Activated CD4-positive, alpha-beta memory T cell treated with anti-CD3 and anti-CD28 coated beads for 36 hours (primary cell): ENCODE measurements around the gene FBXW5. TPM values are rescaled to one million over a fixed set of nuclear protein-coding genes. Genes with fewer than 3 reads are reported as not detected.

Experiments used
- CTCF ChIA-PET: fragments of 350-600 bp; sonication (Branson Sonifier 250); formaldehyde crosslinking; loops from one replicate; lab custom pipeline; 2021; ENCODE audit warnings: antibody characterized with exemption, inconsistent platforms; lab: Charles Lee
- POLR2A ChIA-PET: fragments of 350-600 bp; sonication (Branson Sonifier 250); formaldehyde crosslinking; loops from one replicate; lab custom pipeline; 2021; ENCODE audit warnings: antibody characterized with exemption; lab: Charles Lee
- DNase-seq: peaks from one replicate; pipeline ENCODE4 v3.0.0-alpha.2; 2020
- H3K27ac Mint-ChIP-seq: one replicate; pipeline ENCODE4 v1.8.0; 2021; ENCODE audit warnings: mixed read lengths
- H3K27me3 Mint-ChIP-seq: one replicate; pipeline ENCODE4 v1.8.0; 2021; ENCODE audit warnings: mixed read lengths
- H3K36me3 Mint-ChIP-seq: one replicate; pipeline ENCODE4 v1.8.0; 2021; ENCODE audit warnings: mixed read lengths
- H3K4me1 Mint-ChIP-seq: one replicate; pipeline ENCODE4 v1.8.0; 2021; ENCODE audit warnings: low read depth, mixed read lengths
- H3K4me3 Mint-ChIP-seq: one replicate; pipeline ENCODE4 v1.8.0; 2021; ENCODE audit warnings: mild to moderate bottlenecking, mixed read lengths
- H3K9me3 Mint-ChIP-seq: one replicate; pipeline ENCODE4 v1.8.0; 2021; ENCODE audit warnings: mixed read lengths
- intact Hi-C: fragments of 100-400 bp; cut with micrococcal nuclease; formaldehyde crosslinking; loops from one replicate; pipeline ENCODE4 v1.15.1; 2023
- total RNA-seq, 2 experiments: library from RNA; stranded (reverse); gene quantifications; one replicate each; pipeline ENCODE4 v1.2.3, GENCODE V29; 2021

Gene FBXW5
- total RNA-seq, 2 experiments from 2014 or later, result 66.8 to 69.4 TPM

- peak; percentile 98 for DNase-seq
- intact Hi-C loops, result loop anchor here (2.0 to 10.0 kb wide), 3 partner anchors 42 to 159 kb away; partner anchors contain the start of genes FUT7, PAXX and TMEM141
- Mint-ChIP-seq H3K4me1 (peaks cover under 1% of the 10 kb centered on the region), H3K27ac (peak overlapping the region; percentile 76), H3K9me3 (no peaks in the 10 kb centered on the region), H3K36me3 (no peaks in the 10 kb centered on the region), H3K4me3 (peak overlapping the region; percentile 78), H3K27me3 (no peaks in the 10 kb centered on the region)
- ChIA-PET CTCF (interaction anchor here (1.0 to 2.8 kb wide), 3 partner anchors 79 to 107 kb away, joined by 3 to 10 read pairs (median 7); partner anchors contain the start of gene AJM1), POLR2A (interaction anchor here (0.5 to 1.0 kb wide), 2 partner anchors 10 to 68 kb away, joined by 3 read pairs; no protein-coding TSS in a partner anchor)
Measured at GRCh38 chr9:136949817-136950655, 5.5 kb upstream of the FBXW5 start.

GRCh38 chr9:136949239-136949816 lies 4.8 kb upstream of the FBXW5 start:
- POLR2A ChIA-PET, result interaction anchor here (0.5 to 1.0 kb wide), 2 partner anchors 11 to 68 kb away, joined by 3 read pairs; no protein-coding TSS in a partner anchor

GRCh38 chr9:136947955-136948510 lies 3.5 kb upstream of the FBXW5 start:
- DNase-seq, result peak; percentile 42
- ChIA-PET CTCF (interaction anchor here (0.6 to 2.8 kb wide), 16 partner anchors 17 to 140 kb away, joined by 3 to 49 read pairs (median 4); partner anchors contain the start of genes ABCA2, AJM1, CLIC3 and NPDC1), POLR2A (no interaction called here)
- Mint-ChIP-seq H3K27ac (no peak overlapping the region), H3K4me1 (peaks cover 7% of the 10 kb centered on the region), H3K27me3 (no peaks in the 10 kb centered on the region), H3K36me3 (no peaks in the 10 kb centered on the region), H3K4me3 (peak overlapping the region; percentile 77), H3K9me3 (no peaks in the 10 kb centered on the region)
- intact Hi-C loops, result loop anchor here (2.0 to 10.0 kb wide), 3 partner anchors 44 to 157 kb away; partner anchors contain the start of genes FUT7, PAXX and TMEM141

More at GRCh38 chr9:136949239-136949816, 4.8 kb upstream of the FBXW5 start:
- H3K27me3 Mint-ChIP-seq, result no peaks in the 10 kb centered on the region
- peak overlapping the region; percentile 76 for H3K27ac Mint-ChIP-seq
- H3K4me1 Mint-ChIP-seq, result peaks cover 4% of the 10 kb centered on the region
- DNase-seq, result no peak
- no peaks in the 10 kb centered on the region for H3K36me3 Mint-ChIP-seq
- CTCF ChIA-PET, result interaction anchor here (1.0 to 2.8 kb wide), 5 partner anchors 26 to 107 kb away, joined by 3 to 13 read pairs (median 8); partner anchors contain the start of genes AJM1 and NPDC1
- peak overlapping the region; percentile 77 for H3K4me3 Mint-ChIP-seq
- H3K9me3 Mint-ChIP-seq, result no peaks in the 10 kb centered on the region
- intact Hi-C loops, result loop anchor here (2.0 to 10.0 kb wide), 3 partner anchors 43 to 159 kb away; partner anchors contain the start of genes FUT7, PAXX and TMEM141

- no peaks in the 10 kb centered on the region for H3K27me3 Mint-ChIP-seq
- H3K4me1 Mint-ChIP-seq, result peaks cover 12% of the 10 kb centered on the region
- H3K27ac Mint-ChIP-seq, result no peak overlapping the region
- no peak overlapping the region for H3K4me3 Mint-ChIP-seq
- peaks cover 5% of the 10 kb centered on the region for H3K36me3 Mint-ChIP-seq
- intact Hi-C loops, result loop anchor here (5.0 to 10.0 kb wide), 2 partner anchors 45 to 88 kb away; partner anchors contain the start of genes FUT7 and PAXX
- no peak for DNase-seq
- CTCF ChIA-PET, result interaction anchor here (0.8 to 2.8 kb wide), 14 partner anchors 16 to 139 kb away, joined by 3 to 49 read pairs (median 4); partner anchors contain the start of genes ABCA2, AJM1, NPDC1 and PAXX
- no peaks in the 10 kb centered on the region for H3K9me3 Mint-ChIP-seq
- POLR2A ChIA-PET, result no interaction called here
Measured at GRCh38 chr9:136947028-136947891, 2.7 kb upstream of the FBXW5 start.

GRCh38 chr9:136946228-136947027 lies 1.9 kb upstream of the FBXW5 start:
- POLR2A ChIA-PET, result no interaction called here
- DNase-seq, result no peak
- Mint-ChIP-seq H3K9me3 (no peaks in the 10 kb centered on the region), H3K27ac (no peak overlapping the region), H3K4me3 (no peak overlapping the region), H3K36me3 (peaks cover 10% of the 10 kb centered on the region), H3K27me3 (no peaks in the 10 kb centered on the region), H3K4me1 (peaks cover 12% of the 10 kb centered on the region)
- intact Hi-C loops, result loop anchor here (5.0 to 10.0 kb wide), 2 partner anchors 46 to 88 kb away; partner anchors contain the start of genes FUT7 and PAXX
- CTCF ChIA-PET, result interaction anchor here (1.2 to 3.4 kb wide), 6 partner anchors 28 to 139 kb away, joined by 3 to 49 read pairs (median 8); partner anchors contain the start of genes AJM1 and RABL6

GRCh38 chr9:136945333-136946227 lies 1.0 kb upstream of the FBXW5 start:
- H3K4me3 Mint-ChIP-seq, result peak overlapping the region; percentile 38
- H3K27me3 Mint-ChIP-seq, result no peaks in the 10 kb centered on the region
- no peaks in the 10 kb centered on the region for H3K9me3 Mint-ChIP-seq
- intact Hi-C loops, result loop anchor here (2.0 to 10.0 kb wide), 3 partner anchors 47 to 103 kb away; partner anchors contain the start of genes AJM1, FUT7 and PAXX
- peaks cover 17% of the 10 kb centered on the region for H3K36me3 Mint-ChIP-seq
- CTCF ChIA-PET, result interaction anchor here (0.7 to 3.4 kb wide), 7 partner anchors 14 to 103 kb away, joined by 3 to 13 read pairs (median 5); partner anchors contain the start of genes AJM1 and PAXX
- POLR2A ChIA-PET, result interaction anchor here (1.5 kb wide), 1 partner anchor 102 kb away, joined by 3 read pairs; no protein-coding TSS in a partner anchor
- DNase-seq, result no peak
- peaks cover 12% of the 10 kb centered on the region for H3K4me1 Mint-ChIP-seq
- H3K27ac Mint-ChIP-seq, result no peak overlapping the region

GRCh38 chr9:136944212-136944518 lies 373 bp downstream of the FBXW5 start:
- ChIA-PET CTCF (interaction anchor here (0.9 to 3.4 kb wide), 7 partner anchors 12 to 102 kb away, joined by 3 to 13 read pairs (median 7); partner anchors contain the start of genes AJM1 and PAXX), POLR2A (interaction anchor here (0.6 to 1.5 kb wide), 7 partner anchors 14 to 101 kb away, joined by 3 to 4 read pairs (median 3); partner anchors contain the start of gene TRAF2)
- intact Hi-C loops, result loop anchor here (1.0 to 10.0 kb wide), 3 partner anchors 62 to 101 kb away; partner anchors contain the start of genes AJM1 and FUT7
- DNase-seq, result no peak
- peaks cover 22% of the 10 kb centered on the region for H3K36me3 Mint-ChIP-seq
- H3K4me1 Mint-ChIP-seq, result peaks cover 12% of the 10 kb centered on the region
- H3K27ac Mint-ChIP-seq, result peak overlapping the region; percentile 86
- H3K4me3 Mint-ChIP-seq, result peak overlapping the region; percentile 80
- H3K9me3 Mint-ChIP-seq, result no peaks in the 10 kb centered on the region
- no peaks in the 10 kb centered on the region for H3K27me3 Mint-ChIP-seq

GRCh38 chr9:136943291-136944211 lies 987 bp downstream of the FBXW5 start:
- Mint-ChIP-seq H3K27ac (peak overlapping the region; percentile 86), H3K27me3 (no peaks in the 10 kb centered on the region), H3K36me3 (peaks cover 25% of the 10 kb centered on the region), H3K4me1 (peaks cover 12% of the 10 kb centered on the region), H3K9me3 (no peaks in the 10 kb centered on the region), H3K4me3 (peak overlapping the region; percentile 80)
- peak; percentile 56 for DNase-seq
- ChIA-PET CTCF (interaction anchor here (0.9 to 3.4 kb wide), 7 partner anchors 12 to 101 kb away, joined by 3 to 13 read pairs (median 7); partner anchors contain the start of genes AJM1 and PAXX), POLR2A (interaction anchor here (1.0 to 1.5 kb wide), 5 partner anchors 13 to 100 kb away, joined by 3 to 4 read pairs (median 3); partner anchors contain the start of gene TRAF2)
- intact Hi-C loops, result loop anchor here (1.0 to 10.0 kb wide), 3 partner anchors 61 to 101 kb away; partner anchors contain the start of genes AJM1 and FUT7
